Natural killer cell (primary cell): ENCODE data around the gene DNAAF8. TPM values are rescaled to one million over a fixed set of nuclear protein-coding genes. Genes with fewer than 3 reads are reported as not detected.
"Not testable (repeated sequence)": the region's sequence is repeated elsewhere in the genome, so short reads cannot be mapped to it uniquely, and the experiment has no call there.

ENCODE experiments used
- ATAC-seq, 3 donors: fragments of 150-1000 bp in 2 of 3; fragments of 200-7000 bp in 1 of 3; cut with Tn5 transposase; 1 replicate in 1 of 3; 2 replicates in 2 of 3; pipeline ENCODE4 v1.10.0; 2021; ENCODE audit warnings: mild to moderate bottlenecking in 2 of 3, moderate library complexity in 2 of 3
- DNase-seq, 2 donors: peaks; one replicate each; pipeline versions ENCODE4 v3.0.0 to v3.0.0-alpha.2; 2013 to 2021; ENCODE audit warnings: mixed read lengths in 1 of 2
- H3K27ac ChIP-seq: one replicate; pipeline ENCODE4 v1.5.1; 2013; ENCODE audit warnings: mild to moderate bottlenecking, low read length
- H3K27me3 ChIP-seq: one replicate; pipeline ENCODE4 v1.6.1; 2013; ENCODE audit warnings: low read length; ENCODE audit not compliant: control insufficient read depth, insufficient read depth
- H3K36me3 ChIP-seq: one replicate; pipeline ENCODE4 v1.6.1; 2013; ENCODE audit warnings: low read length; ENCODE audit not compliant: control insufficient read depth, insufficient read depth
- H3K4me1 ChIP-seq: one replicate; pipeline ENCODE4 v1.6.1; 2013; ENCODE audit warnings: low read length; ENCODE audit not compliant: control insufficient read depth, insufficient read depth
- H3K4me3 ChIP-seq: one replicate; pipeline ENCODE4 v1.5.1; 2013; ENCODE audit warnings: low read length
- H3K9me3 ChIP-seq: one replicate; pipeline ENCODE4 v1.6.1; 2013; ENCODE audit warnings: low read length; ENCODE audit not compliant: control insufficient read depth, insufficient read depth
- H3K27ac Mint-ChIP-seq, 2 donors: one replicate each; pipeline ENCODE4 v1.8.0; 2022; ENCODE audit warnings: mild to moderate bottlenecking in 2 of 2, mixed read lengths in 2 of 2, moderate library complexity in 1 of 2
- H3K27me3 Mint-ChIP-seq, 2 donors: one replicate each; pipeline ENCODE4 v1.8.0; 2022; ENCODE audit warnings: low read depth in 2 of 2, mixed read lengths in 2 of 2
- H3K36me3 Mint-ChIP-seq: one replicate; pipeline ENCODE4 v1.8.0; 2022; ENCODE audit warnings: mixed read lengths
- H3K4me1 Mint-ChIP-seq, 2 donors: one replicate each; pipeline ENCODE4 v1.8.0; 2022; ENCODE audit warnings: mixed read lengths in 2 of 2
- H3K4me3 Mint-ChIP-seq: one replicate; pipeline ENCODE4 v1.8.0; 2022; ENCODE audit warnings: mild to moderate bottlenecking, moderate library complexity, mixed read lengths
- H3K9me3 Mint-ChIP-seq, 2 donors: one replicate each; pipeline ENCODE4 v1.8.0; 2022; ENCODE audit warnings: mixed read lengths in 2 of 2
- WGBS: methylation state at CpG from one replicate; pipeline ENCODE4 v1.1.7; 2013; ENCODE audit warnings: missing lambda C conversion rate; ENCODE audit not compliant: insufficient coverage; 5-methylcytosine and 5-hydroxymethylcytosine counted together
- intact Hi-C: fragments of 100-400 bp; cut with micrococcal nuclease; formaldehyde crosslinking; loops from one replicate; pipeline ENCODE4 v1.14.2; 2022
- total RNA-seq, 4 donors: library from RNA; stranded (reverse); fragments of 120-200 nt in 1 of 4; gene quantifications; one replicate each; pipeline versions ENCODE4 v1.2.3 to v1.2.4, GENCODE V29; 2013 to 2022
- TF ChIP-seq, protein P1 (sequence below): fragments of 200-600 bp; IDR thresholded peaks from one replicate; pipeline ENCODE4 v1.8.0; 2022; ENCODE audit warnings: antibody characterized with exemption

The DNAAF8 gene
- total RNA-seq, 3 donors from 2014 or later (not counting 1 experiment from before 2014, with no cell fraction given): 0.54 TPM; not detected in 2

DNA sequence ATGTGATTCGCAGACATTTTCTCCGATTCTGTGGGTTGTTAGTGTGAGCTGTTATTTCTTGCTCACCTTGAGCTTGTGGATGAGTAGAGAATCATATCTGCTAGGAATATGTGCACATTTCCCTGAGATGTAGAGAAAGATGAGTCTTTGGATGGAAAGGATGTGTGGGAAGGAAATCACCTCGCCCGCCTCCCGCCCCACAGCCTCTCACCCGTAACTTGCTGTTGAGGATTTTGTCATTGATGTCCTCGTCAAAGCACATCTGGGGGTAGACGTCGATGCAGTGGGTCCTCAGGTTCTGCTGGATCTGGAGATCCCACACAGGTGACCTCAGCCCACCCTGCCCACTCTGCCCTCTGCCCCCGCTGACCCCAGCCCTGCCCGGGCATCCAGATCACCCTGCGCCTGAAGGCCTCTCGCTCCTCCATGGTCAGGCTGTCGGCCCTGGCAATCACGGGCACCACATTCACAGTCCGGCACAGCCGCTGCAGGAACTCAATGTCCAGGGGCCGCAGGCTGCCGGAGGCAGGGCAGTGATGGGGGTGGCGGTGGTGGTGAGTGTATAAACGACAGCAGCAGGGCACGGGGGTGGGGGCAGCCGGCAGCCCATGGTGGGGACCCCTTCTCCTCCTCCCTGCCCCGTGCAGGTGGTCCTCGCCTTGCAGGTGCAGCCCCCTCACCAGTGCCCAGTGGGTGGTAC, 49.1 kb downstream of the DNAAF8 start:
- Histone ChIP-seq H3K4me3 (no peak overlapping the region), H3K9me3 (no peaks in the 10 kb centered on the region), H3K4me1 (no peaks in the 10 kb centered on the region), H3K27ac (no peak overlapping the region), H3K36me3 (no peaks in the 10 kb centered on the region), H3K27me3 (no peaks in the 10 kb centered on the region)
- 90% methylated on average over 25 of the region's 25 CpGs for WGBS
- no peak for DNase-seq
- no peaks in the 10 kb centered on the region for H3K9me3 Mint-ChIP-seq
- H3K4me1 Mint-ChIP-seq: no peaks in the 10 kb centered on the region
- no peaks in the 10 kb centered on the region for H3K36me3 Mint-ChIP-seq
- intact Hi-C loops: no loop called here
- peaks cover 0 to 3% of the 10 kb centered on the region in 2 donors for H3K27me3 Mint-ChIP-seq
- TF ChIP-seq, protein P1, sequence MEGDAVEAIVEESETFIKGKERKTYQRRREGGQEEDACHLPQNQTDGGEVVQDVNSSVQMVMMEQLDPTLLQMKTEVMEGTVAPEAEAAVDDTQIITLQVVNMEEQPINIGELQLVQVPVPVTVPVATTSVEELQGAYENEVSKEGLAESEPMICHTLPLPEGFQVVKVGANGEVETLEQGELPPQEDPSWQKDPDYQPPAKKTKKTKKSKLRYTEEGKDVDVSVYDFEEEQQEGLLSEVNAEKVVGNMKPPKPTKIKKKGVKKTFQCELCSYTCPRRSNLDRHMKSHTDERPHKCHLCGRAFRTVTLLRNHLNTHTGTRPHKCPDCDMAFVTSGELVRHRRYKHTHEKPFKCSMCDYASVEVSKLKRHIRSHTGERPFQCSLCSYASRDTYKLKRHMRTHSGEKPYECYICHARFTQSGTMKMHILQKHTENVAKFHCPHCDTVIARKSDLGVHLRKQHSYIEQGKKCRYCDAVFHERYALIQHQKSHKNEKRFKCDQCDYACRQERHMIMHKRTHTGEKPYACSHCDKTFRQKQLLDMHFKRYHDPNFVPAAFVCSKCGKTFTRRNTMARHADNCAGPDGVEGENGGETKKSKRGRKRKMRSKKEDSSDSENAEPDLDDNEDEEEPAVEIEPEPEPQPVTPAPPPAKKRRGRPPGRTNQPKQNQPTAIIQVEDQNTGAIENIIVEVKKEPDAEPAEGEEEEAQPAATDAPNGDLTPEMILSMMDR: no peak
- ATAC-seq: no peak
- H3K4me3 Mint-ChIP-seq: no peak overlapping the region
- H3K27ac Mint-ChIP-seq: no peak overlapping the region

DNA sequence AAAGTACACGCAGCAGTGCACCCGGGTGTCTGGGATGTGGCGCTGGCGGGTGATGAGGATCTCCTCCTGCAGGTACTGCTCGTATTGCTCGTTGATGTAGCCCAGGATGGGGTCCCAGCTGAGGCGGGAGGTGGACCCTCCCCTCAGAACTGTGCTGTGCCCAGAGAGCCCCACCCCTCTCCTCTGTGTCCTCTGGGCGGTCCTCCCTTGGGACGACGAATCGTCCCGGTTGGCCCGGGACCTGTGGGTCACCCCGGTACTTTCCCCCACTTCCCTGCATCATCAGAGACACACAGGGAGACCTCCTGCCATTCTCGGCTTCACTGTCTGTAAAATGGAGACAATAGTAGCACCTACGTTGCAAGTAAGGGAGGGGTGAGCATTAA, 49.6 kb downstream of the DNAAF8 start:
- Histone ChIP-seq H3K4me3 (no peak overlapping the region), H3K27ac (no peak overlapping the region), H3K9me3 (no peaks in the 10 kb centered on the region), H3K27me3 (no peaks in the 10 kb centered on the region), H3K4me1 (no peaks in the 10 kb centered on the region), H3K36me3 (no peaks in the 10 kb centered on the region)
- DNase-seq (no peak), ATAC-seq (no peak)
- Mint-ChIP-seq H3K27me3 (peaks cover 0 to 3% of the 10 kb centered on the region in 2 donors), H3K9me3 (no peaks in the 10 kb centered on the region), H3K4me1 (no peaks in the 10 kb centered on the region), H3K4me3 (no peak overlapping the region), H3K36me3 (no peaks in the 10 kb centered on the region), H3K27ac (no peak overlapping the region)
- TF ChIP-seq, protein P1: no peak
- 89% methylated on average over 16 of the region's 16 CpGs for WGBS
- intact Hi-C loops: no loop called here

DNA sequence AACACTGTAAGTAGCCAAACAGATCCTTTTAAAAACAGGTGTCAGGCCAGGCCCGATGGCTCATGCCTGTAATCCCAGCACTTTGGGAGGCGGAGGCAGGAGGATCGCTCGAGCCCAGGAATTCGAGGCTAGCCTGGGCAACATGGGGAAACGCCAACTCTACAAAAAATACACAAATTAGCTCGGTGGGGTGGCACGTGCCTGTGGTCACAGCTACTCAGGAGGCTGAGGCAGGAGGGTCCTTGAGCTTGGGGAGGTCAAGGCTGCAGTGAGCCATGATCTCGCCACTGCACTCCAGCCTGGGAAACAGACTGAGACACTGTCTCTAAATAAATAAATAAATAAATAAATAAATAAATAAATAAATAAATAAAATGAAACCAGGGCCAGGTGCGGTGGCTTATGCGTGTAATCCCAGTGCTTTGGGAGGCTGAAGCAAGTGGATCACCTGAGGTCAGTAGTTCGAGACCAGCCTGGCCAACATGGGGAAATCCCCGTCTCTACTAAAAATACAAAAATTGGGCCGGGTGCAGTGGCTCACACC, 50.2 kb downstream of the DNAAF8 start:
- H3K36me3 ChIP-seq, DNase-seq, intact Hi-C loops, H3K27ac Mint-ChIP-seq, H3K4me3 ChIP-seq, ATAC-seq, H3K4me1 Mint-ChIP-seq, H3K27me3 ChIP-seq, H3K27me3 Mint-ChIP-seq, H3K9me3 Mint-ChIP-seq, H3K4me1 ChIP-seq, H3K36me3 Mint-ChIP-seq, H3K27ac ChIP-seq, H3K9me3 ChIP-seq, H3K4me3 Mint-ChIP-seq: not testable (repeated sequence)
- WGBS: 92% methylated on average over 12 of the region's 14 CpGs

DNA sequence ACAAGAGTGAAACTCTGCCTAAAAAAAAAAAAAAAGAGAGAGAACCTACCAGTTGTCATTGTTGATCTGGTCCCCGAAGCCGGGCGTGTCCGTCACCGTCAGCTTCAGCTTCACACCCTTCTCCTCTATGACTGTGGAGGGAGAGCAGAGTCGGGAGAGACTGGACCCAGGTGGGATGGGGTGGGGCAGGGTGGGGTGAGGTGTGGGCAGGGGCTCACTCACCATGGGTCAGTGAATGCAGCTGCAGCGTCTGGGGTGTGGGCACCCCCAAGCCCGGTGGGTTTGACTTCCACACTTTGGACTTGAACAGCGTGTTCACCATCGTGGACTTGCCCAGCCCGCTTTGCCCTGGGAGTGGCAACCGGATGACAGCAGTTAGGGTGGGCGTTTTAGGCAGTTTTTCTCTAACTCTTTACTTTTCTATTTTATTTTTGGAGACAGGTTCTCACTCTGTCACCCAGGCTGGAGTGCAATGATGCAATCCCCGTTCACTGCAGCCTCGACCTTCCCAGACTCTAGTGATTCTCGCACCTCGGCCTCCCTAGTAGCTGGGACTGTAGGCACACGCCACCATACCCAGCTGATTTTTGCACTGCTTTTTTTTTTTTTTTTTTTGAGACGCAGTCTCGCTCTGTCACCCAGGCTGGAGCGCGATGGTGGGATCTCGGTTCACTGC, 51.6 kb downstream of the DNAAF8 start:
- H3K36me3 ChIP-seq: no peaks in the 10 kb centered on the region
- intact Hi-C loops: no loop called here
- H3K9me3 Mint-ChIP-seq: no peaks in the 10 kb centered on the region
- no peak for ATAC-seq
- no peaks in the 10 kb centered on the region for H3K4me1 Mint-ChIP-seq
- WGBS: 91% methylated on average over 12 of the region's 23 CpGs
- no peak overlapping the region for H3K27ac Mint-ChIP-seq
- no peaks in the 10 kb centered on the region for H3K4me1 ChIP-seq
- no peaks in the 10 kb centered on the region for H3K36me3 Mint-ChIP-seq
- no peak overlapping the region for H3K27ac ChIP-seq
- H3K9me3 ChIP-seq: no peaks in the 10 kb centered on the region
- no peak overlapping the region for H3K4me3 Mint-ChIP-seq
- no peak overlapping the region for H3K4me3 ChIP-seq
- no peak for DNase-seq
- H3K27me3 Mint-ChIP-seq: peaks cover 0 to 3% of the 10 kb centered on the region in 2 donors
- TF ChIP-seq, protein P1: no peak
- H3K27me3 ChIP-seq: no peaks in the 10 kb centered on the region
